Right lobe of liver (tissue), 6 donors: ENCODE data around the gene TWNK. TPM values are rescaled to one million over a fixed set of nuclear protein-coding genes. Genes with fewer than 3 reads are reported as not detected.

Source experiments
- ATAC-seq, 4 donors: fragments of 200-7000 bp; cut with Tn5 transposase; one replicate each; pipeline ENCODE4 v1.9.1; 2020; ENCODE audit warnings: mild to moderate bottlenecking in 4 of 4, moderate library complexity in 4 of 4
- DNase-seq, 3 donors: peaks; one replicate each; pipeline ENCODE4 v3.0.0-alpha.2; 2020
- H3K27ac ChIP-seq, 3 donors: fragments of 200-600 bp; one replicate each; pipeline ENCODE4 v1.8.0; 2022
- H3K27me3 ChIP-seq, 2 donors: fragments of 200-600 bp; one replicate each; pipeline ENCODE4 v1.8.0; 2022
- H3K36me3 ChIP-seq, 4 donors: fragments of 200-600 bp; sonication (generic) in 1 of 4; one replicate each; pipeline versions ENCODE4 v1.5.1 to v1.8.0; 2017 to 2022; ENCODE audit warnings: control low read depth in 1 of 4
- H3K4me1 ChIP-seq, 4 donors: fragments of 200-600 bp; sonication (generic) in 1 of 4; one replicate each; pipeline versions ENCODE4 v1.5.1 to v1.8.0; 2017 to 2022; ENCODE audit warnings: control low read depth in 1 of 4
- H3K4me3 ChIP-seq, 3 donors: fragments of 200-600 bp; one replicate each; pipeline ENCODE4 v1.8.0; 2022
- H3K9me3 ChIP-seq, 4 donors: fragments of 200-600 bp; sonication (generic) in 1 of 4; one replicate each; pipeline versions ENCODE4 v1.5.1 to v1.8.0; 2017 to 2022; ENCODE audit warnings: control low read depth in 1 of 4
- POLR2A ChIP-seq: fragments of 450-650 bp; IDR thresholded peaks from one replicate; pipeline ENCODE4 v1.6.1; 2017; ENCODE audit warnings: antibody characterized with exemption, mild to moderate bottlenecking
- WGBS: methylation state at CpG from one replicate; pipeline ENCODE4 v1.1.6; 2018; ENCODE audit warnings: low coverage, low lambda C conversion rate; ENCODE audit not compliant: insufficient coverage; ENCODE audit errors: missing lambda C conversion rate; 5-methylcytosine and 5-hydroxymethylcytosine counted together
- intact Hi-C, 2 donors: fragments of 100-400 bp; cut with DNase I; formaldehyde crosslinking; loops; one replicate each; pipeline versions ENCODE4 v1.11.2 to v1.14.1; 2022
- total RNA-seq, 6 experiments: library from RNA; depleted of rRNA in 2 of 6; stranded (reverse); fragments of >200 nt in 2 of 6; fragmentation: NEBNext Ultra II Directional in 3 of 6; extraction: Animal tissue kit (Norgen Biotek cat#: 25700) in 3 of 6; gene quantifications; one replicate each; pipeline versions ENCODE4 v1.1.0 to v1.2.4, GENCODE V29; 2016 to 2023
- TF ChIP-seq, protein P1 (sequence below), 4 donors: fragments of 200-600 bp in 3 of 4; fragments of 450-650 bp in 1 of 4; IDR thresholded peaks; one replicate each; pipeline versions ENCODE4 v1.5.1 to v1.8.0; 2016 to 2022; ENCODE audit warnings: antibody characterized with exemption in 4 of 4, mild to moderate bottlenecking in 2 of 4
- donor health status: DM: no; HTN: yes; CAD: no.
- donor health status: DM: no; HTN: no; CAD: no.
- donor health status: DM: no; HTN: no; CAD: no.
- donor health status: DM: no; HTN: yes; CAD: no.
- donor health status: DM: no; HTN: yes; CAD: no.

TWNK gene
- total RNA-seq, 6 experiments from 2014 or later: 2.9 to 8.4 (median 4.6) TPM

- WGBS: 10% methylated on average over 7 of the region's 25 CpGs
- ATAC-seq: no peak
- no peak for DNase-seq
- H3K4me1 ChIP-seq: peaks cover 0 to 12% (median 0%) of the 10 kb centered on the region in 4 donors
- peak overlapping the region; percentile 58 to 78 (median 66) for H3K4me3 ChIP-seq
- TF ChIP-seq POLR2A: no peak
- TF ChIP-seq, protein P1, sequence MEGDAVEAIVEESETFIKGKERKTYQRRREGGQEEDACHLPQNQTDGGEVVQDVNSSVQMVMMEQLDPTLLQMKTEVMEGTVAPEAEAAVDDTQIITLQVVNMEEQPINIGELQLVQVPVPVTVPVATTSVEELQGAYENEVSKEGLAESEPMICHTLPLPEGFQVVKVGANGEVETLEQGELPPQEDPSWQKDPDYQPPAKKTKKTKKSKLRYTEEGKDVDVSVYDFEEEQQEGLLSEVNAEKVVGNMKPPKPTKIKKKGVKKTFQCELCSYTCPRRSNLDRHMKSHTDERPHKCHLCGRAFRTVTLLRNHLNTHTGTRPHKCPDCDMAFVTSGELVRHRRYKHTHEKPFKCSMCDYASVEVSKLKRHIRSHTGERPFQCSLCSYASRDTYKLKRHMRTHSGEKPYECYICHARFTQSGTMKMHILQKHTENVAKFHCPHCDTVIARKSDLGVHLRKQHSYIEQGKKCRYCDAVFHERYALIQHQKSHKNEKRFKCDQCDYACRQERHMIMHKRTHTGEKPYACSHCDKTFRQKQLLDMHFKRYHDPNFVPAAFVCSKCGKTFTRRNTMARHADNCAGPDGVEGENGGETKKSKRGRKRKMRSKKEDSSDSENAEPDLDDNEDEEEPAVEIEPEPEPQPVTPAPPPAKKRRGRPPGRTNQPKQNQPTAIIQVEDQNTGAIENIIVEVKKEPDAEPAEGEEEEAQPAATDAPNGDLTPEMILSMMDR (IDR thresholded peaks at IDR 0.05): no peak
- H3K9me3 ChIP-seq: no peaks in the 10 kb centered on the region
- intact Hi-C loops: no loop called here
- H3K27ac ChIP-seq: no peak overlapping the region
- no peaks in the 10 kb centered on the region for H3K27me3 ChIP-seq
- H3K36me3 ChIP-seq: no peaks in the 10 kb centered on the region
These were observed 43.3 kb downstream of the TWNK start for GRCh38 chr10:101030496-101031127.

GRCh38 chr10:101031128-101031795, 43.9 kb downstream of the TWNK start, which contains the start of the genes PDZD7 and SFXN3:
Gene PDZD7, minus strand, starts transcription at chr10:101031129. Its CDS starts 910 bp downstream, at chr10:101030219.
Gene SFXN3, plus strand, starts transcription at chr10:101031234. Its CDS starts 3,461 bp downstream, at chr10:101034695.
- peaks cover 0 to 12% (median 0%) of the 10 kb centered on the region in 4 donors for H3K4me1 ChIP-seq
- TF ChIP-seq POLR2A: peak; percentile 25
- TF ChIP-seq, protein P1 (IDR thresholded peaks at IDR 0.05): no peak
- peak; percentile 98 to 99 (median 99) for DNase-seq
- H3K27me3 ChIP-seq: no peaks in the 10 kb centered on the region
- peak within 1 kb of the TSS; percentile 58 to 78 (median 66) for H3K4me3 ChIP-seq
- WGBS: 0% methylated on average over 12 of the region's 38 CpGs
- H3K27ac ChIP-seq: peak within 1 kb of the TSS; percentile 81 to 90 (median 90)
- ATAC-seq: peak; percentile 89 to 96 (median 95)
- no peaks in the 10 kb centered on the region for H3K36me3 ChIP-seq
- no peaks in the 10 kb centered on the region for H3K9me3 ChIP-seq
- intact Hi-C loops: no loop called here

DNA sequence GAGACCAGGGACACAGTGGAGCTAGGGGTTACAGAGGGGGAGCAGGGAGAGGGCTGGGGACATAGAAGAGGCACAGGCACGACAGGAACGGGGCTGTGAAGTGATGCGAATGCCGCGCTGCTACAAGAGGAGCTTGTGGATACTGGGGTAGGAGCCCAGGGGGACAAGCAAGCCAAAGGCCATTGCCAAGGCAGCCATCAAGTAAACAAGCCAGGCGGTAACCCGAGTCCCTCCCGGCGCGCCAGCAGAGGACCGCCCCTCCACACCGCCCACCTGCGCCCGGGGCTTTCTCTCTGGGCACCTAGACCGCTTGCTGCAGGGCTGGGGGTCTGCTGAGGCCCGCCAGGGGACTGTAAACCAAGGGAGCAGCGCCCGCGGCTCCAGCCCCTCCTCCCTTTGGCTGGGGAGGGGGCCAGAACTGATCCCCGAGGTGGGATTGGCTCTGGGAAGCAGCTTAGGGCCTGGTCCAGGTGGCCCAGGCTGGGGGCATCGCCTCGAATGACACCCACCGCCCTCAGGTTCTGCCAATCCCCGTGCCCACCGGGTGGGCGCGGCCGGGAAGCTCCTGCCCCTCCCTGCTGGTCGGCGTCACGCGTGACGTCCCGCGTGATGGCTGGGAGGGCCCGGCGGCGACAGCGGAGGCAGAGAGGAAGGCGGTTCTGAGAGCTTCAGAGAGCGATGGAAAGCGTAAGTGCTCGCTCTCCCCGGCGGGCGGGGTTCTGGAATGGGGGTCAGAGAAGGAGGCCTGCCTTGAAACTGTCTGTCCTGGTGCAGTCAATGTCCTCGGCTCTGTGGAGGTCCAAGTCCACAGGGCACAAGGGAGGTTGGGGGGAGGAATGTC, 44.7 kb downstream of the TWNK start:
- H3K27ac ChIP-seq: peak overlapping the region; percentile 81 to 90 (median 90)
- peaks cover 0 to 12% (median 0%) of the 10 kb centered on the region in 4 donors for H3K4me1 ChIP-seq
- H3K36me3 ChIP-seq: peaks cover 0 to under 1% (median 0%) of the 10 kb centered on the region in 4 donors
- peak overlapping the region; percentile 58 to 78 (median 66) for H3K4me3 ChIP-seq
- peak; percentile 46 to 64 (median 52) for ATAC-seq
- TF ChIP-seq, protein P1 (IDR thresholded peaks at IDR 0.05): no peak
- peak; percentile 45 for TF ChIP-seq POLR2A
- DNase-seq: peak; percentile 71 to 84 (median 82)
- under 1% methylated on average over 22 of the region's 47 CpGs for WGBS
- no peaks in the 10 kb centered on the region for H3K9me3 ChIP-seq
- intact Hi-C loops: no loop called here
- H3K27me3 ChIP-seq: no peaks in the 10 kb centered on the region

DNA sequence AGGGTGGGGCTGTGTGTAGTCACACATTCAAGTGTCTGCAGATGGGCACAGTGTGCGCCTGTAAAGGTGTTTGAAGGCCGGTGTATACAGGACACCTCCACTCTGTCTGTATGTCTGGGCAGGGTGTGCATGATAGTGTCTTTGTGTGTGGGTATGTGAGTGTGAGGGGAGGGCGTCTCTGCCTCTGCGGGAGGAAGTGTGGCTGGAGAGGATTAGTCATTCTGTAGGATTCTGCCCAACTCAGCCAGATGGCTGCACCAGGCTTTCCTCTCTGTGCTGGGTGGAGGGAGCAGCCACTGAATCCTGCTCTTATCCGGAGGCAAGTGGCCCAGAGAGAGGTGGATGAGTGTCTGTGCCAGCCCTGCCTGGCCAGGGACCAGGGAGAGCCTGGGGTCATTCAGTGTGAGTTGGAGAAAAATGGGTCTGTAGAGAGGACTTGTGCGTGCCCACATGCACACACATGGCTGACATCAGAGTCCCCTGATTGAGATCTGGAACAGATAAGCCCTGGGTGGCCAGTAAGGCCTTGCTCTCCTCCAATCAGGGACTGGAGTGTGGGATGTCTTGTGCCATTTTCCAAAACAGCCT, 45.4 kb downstream of the TWNK start:
- intact Hi-C loops: no loop called here
- H3K4me1 ChIP-seq: peaks cover 0 to 12% (median 0%) of the 10 kb centered on the region in 4 donors

More for the DNA sequence above, 45.4 kb downstream of the TWNK start:
- Histone ChIP-seq H3K4me3 (peak overlapping the region; percentile 58 to 78 (median 66)), H3K27ac (peak overlapping the region; percentile 81 to 90 (median 90)), H3K27me3 (no peaks in the 10 kb centered on the region), H3K36me3 (peaks cover 0 to 5% (median 1%) of the 10 kb centered on the region in 4 donors), H3K9me3 (no peaks in the 10 kb centered on the region)
- TF ChIP-seq POLR2A: no peak
- TF ChIP-seq, protein P1 (IDR thresholded peaks at IDR 0.05): no peak
- ATAC-seq (peak; percentile 8 to 58 (median 33)), DNase-seq (peak in 1 of 3 donors; percentile 42)
- WGBS: no CpG with 5 or more reads among the region's 6 CpGs
